Natural killer cell (primary cell): ENCODE results near the gene HPX. TPM values are rescaled to one million over a fixed set of nuclear protein-coding genes. Genes with fewer than 3 reads are reported as not detected.
A peak's percentile ranks its signal among the peaks of the same experiment; 100 is the strongest.

Source experiments
- ATAC-seq, 3 donors: fragments of 150-1000 bp in 2 of 3; fragments of 200-7000 bp in 1 of 3; cut with Tn5 transposase; 1 replicate in 1 of 3; 2 replicates in 2 of 3; pipeline ENCODE4 v1.10.0; 2021; ENCODE audit warnings: mild to moderate bottlenecking in 2 of 3, moderate library complexity in 2 of 3
- DNase-seq, 2 donors: peaks; one replicate each; pipeline versions ENCODE4 v3.0.0 to v3.0.0-alpha.2; 2013 to 2021; ENCODE audit warnings: mixed read lengths in 1 of 2
- H3K27ac ChIP-seq: one replicate; pipeline ENCODE4 v1.5.1; 2013; ENCODE audit warnings: mild to moderate bottlenecking, low read length
- H3K27me3 ChIP-seq: one replicate; pipeline ENCODE4 v1.6.1; 2013; ENCODE audit warnings: low read length; ENCODE audit not compliant: control insufficient read depth, insufficient read depth
- H3K36me3 ChIP-seq: one replicate; pipeline ENCODE4 v1.6.1; 2013; ENCODE audit warnings: low read length; ENCODE audit not compliant: control insufficient read depth, insufficient read depth
- H3K4me1 ChIP-seq: one replicate; pipeline ENCODE4 v1.6.1; 2013; ENCODE audit warnings: low read length; ENCODE audit not compliant: control insufficient read depth, insufficient read depth
- H3K4me3 ChIP-seq: one replicate; pipeline ENCODE4 v1.5.1; 2013; ENCODE audit warnings: low read length
- H3K9me3 ChIP-seq: one replicate; pipeline ENCODE4 v1.6.1; 2013; ENCODE audit warnings: low read length; ENCODE audit not compliant: control insufficient read depth, insufficient read depth
- H3K27ac Mint-ChIP-seq, 2 donors: one replicate each; pipeline ENCODE4 v1.8.0; 2022; ENCODE audit warnings: mild to moderate bottlenecking in 2 of 2, mixed read lengths in 2 of 2, moderate library complexity in 1 of 2
- H3K27me3 Mint-ChIP-seq, 2 donors: one replicate each; pipeline ENCODE4 v1.8.0; 2022; ENCODE audit warnings: low read depth in 2 of 2, mixed read lengths in 2 of 2
- H3K36me3 Mint-ChIP-seq: one replicate; pipeline ENCODE4 v1.8.0; 2022; ENCODE audit warnings: mixed read lengths
- H3K4me1 Mint-ChIP-seq, 2 donors: one replicate each; pipeline ENCODE4 v1.8.0; 2022; ENCODE audit warnings: mixed read lengths in 2 of 2
- H3K4me3 Mint-ChIP-seq: one replicate; pipeline ENCODE4 v1.8.0; 2022; ENCODE audit warnings: mild to moderate bottlenecking, moderate library complexity, mixed read lengths
- H3K9me3 Mint-ChIP-seq, 2 donors: one replicate each; pipeline ENCODE4 v1.8.0; 2022; ENCODE audit warnings: mixed read lengths in 2 of 2
- WGBS: methylation state at CpG from one replicate; pipeline ENCODE4 v1.1.7; 2013; ENCODE audit warnings: missing lambda C conversion rate; ENCODE audit not compliant: insufficient coverage; 5-methylcytosine and 5-hydroxymethylcytosine counted together
- intact Hi-C: fragments of 100-400 bp; cut with micrococcal nuclease; formaldehyde crosslinking; loops from one replicate; pipeline ENCODE4 v1.14.2; 2022
- total RNA-seq, 4 donors: library from RNA; stranded (reverse); fragments of 120-200 nt in 1 of 4; gene quantifications; one replicate each; pipeline versions ENCODE4 v1.2.3 to v1.2.4, GENCODE V29; 2013 to 2022
- TF ChIP-seq, protein P1 (sequence below): fragments of 200-600 bp; IDR thresholded peaks from one replicate; pipeline ENCODE4 v1.8.0; 2022; ENCODE audit warnings: antibody characterized with exemption

The HPX gene
- total RNA-seq, 3 donors from 2014 or later (not counting 1 experiment from before 2014, with no cell fraction given), result 0.35 to 1.5 (median 0.98) TPM

DNA sequence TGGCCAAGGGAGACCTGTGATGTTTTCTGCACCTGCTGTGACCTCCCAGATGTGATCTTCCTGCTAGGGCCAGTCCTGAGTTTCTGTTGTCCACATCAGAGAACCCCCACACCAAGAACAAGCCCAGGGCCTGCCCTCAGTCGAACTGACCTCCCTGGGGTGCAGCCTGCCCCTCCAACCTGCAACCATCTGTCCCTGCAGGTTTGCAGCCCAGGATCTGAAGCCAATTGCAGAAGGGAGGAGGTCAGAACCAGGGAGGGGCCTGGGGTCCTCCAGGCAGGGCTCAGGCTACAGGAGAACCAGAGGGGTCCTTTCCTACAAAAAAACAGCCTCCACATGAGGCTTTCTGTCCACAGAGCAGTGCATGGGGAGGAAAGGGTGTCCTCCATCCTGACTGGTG is 32.1 kb upstream of the HPX start:
- TF ChIP-seq, protein P1, sequence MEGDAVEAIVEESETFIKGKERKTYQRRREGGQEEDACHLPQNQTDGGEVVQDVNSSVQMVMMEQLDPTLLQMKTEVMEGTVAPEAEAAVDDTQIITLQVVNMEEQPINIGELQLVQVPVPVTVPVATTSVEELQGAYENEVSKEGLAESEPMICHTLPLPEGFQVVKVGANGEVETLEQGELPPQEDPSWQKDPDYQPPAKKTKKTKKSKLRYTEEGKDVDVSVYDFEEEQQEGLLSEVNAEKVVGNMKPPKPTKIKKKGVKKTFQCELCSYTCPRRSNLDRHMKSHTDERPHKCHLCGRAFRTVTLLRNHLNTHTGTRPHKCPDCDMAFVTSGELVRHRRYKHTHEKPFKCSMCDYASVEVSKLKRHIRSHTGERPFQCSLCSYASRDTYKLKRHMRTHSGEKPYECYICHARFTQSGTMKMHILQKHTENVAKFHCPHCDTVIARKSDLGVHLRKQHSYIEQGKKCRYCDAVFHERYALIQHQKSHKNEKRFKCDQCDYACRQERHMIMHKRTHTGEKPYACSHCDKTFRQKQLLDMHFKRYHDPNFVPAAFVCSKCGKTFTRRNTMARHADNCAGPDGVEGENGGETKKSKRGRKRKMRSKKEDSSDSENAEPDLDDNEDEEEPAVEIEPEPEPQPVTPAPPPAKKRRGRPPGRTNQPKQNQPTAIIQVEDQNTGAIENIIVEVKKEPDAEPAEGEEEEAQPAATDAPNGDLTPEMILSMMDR, result no peak
- DNase-seq (no peak), ATAC-seq (no peak)
- peak overlapping the region; percentile 65 for H3K4me3 Mint-ChIP-seq
- H3K4me3 ChIP-seq, result no peak overlapping the region
- H3K4me1 Mint-ChIP-seq, result peaks cover 13 to 21% of the 10 kb centered on the region in 2 donors
- intact Hi-C loops, result no loop called here
- peaks cover 18% of the 10 kb centered on the region for H3K4me1 ChIP-seq
- H3K9me3 ChIP-seq, result no peaks in the 10 kb centered on the region
- H3K27ac ChIP-seq, result no peak overlapping the region
- no peaks in the 10 kb centered on the region for H3K27me3 Mint-ChIP-seq
- H3K9me3 Mint-ChIP-seq, result no peaks in the 10 kb centered on the region
- H3K36me3 ChIP-seq, result peaks cover 3% of the 10 kb centered on the region
- no peaks in the 10 kb centered on the region for H3K27me3 ChIP-seq
- peak overlapping the region; percentile 80 to 89 for H3K27ac Mint-ChIP-seq
- H3K36me3 Mint-ChIP-seq, result no peaks in the 10 kb centered on the region
- WGBS, result 80% methylated on average over 1 of the region's 1 CpG

DNA sequence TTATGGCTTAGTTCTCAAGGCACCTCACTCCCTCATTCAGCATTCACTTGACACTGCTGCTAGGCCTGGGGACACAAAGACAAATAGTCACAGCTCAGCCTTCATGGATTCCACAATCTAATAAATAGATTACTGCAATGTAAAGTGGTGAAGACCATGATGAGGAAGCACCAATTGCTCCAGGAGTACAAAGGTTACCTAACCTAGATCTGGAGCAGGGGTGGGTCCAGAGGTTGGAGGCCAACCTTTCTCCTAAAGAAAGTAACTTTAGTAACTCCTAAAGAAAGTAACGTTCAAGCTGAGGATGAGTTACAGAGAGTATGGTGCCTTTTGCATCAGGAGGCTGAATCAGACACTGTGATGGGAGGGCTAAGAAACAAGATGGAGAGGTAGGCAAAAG is 28.8 kb upstream of the HPX start:
- no peak overlapping the region for H3K4me3 ChIP-seq
- intact Hi-C loops, result no loop called here
- H3K4me3 Mint-ChIP-seq, result no peak overlapping the region
- H3K27ac Mint-ChIP-seq, result no peak overlapping the region
- H3K27me3 Mint-ChIP-seq, result no peaks in the 10 kb centered on the region
- TF ChIP-seq, protein P1, result no peak
- H3K27me3 ChIP-seq, result no peaks in the 10 kb centered on the region
- H3K9me3 ChIP-seq, result no peaks in the 10 kb centered on the region
- ATAC-seq (no peak), DNase-seq (no peak)
- peaks cover 13 to 21% of the 10 kb centered on the region in 2 donors for H3K4me1 Mint-ChIP-seq
- WGBS, result 100% methylated on average over 1 of the region's 1 CpG
- H3K4me1 ChIP-seq, result peaks cover 18% of the 10 kb centered on the region
- H3K36me3 ChIP-seq, result no peaks in the 10 kb centered on the region
- H3K27ac ChIP-seq, result no peak overlapping the region
- H3K9me3 Mint-ChIP-seq, result no peaks in the 10 kb centered on the region
- H3K36me3 Mint-ChIP-seq, result no peaks in the 10 kb centered on the region

DNA sequence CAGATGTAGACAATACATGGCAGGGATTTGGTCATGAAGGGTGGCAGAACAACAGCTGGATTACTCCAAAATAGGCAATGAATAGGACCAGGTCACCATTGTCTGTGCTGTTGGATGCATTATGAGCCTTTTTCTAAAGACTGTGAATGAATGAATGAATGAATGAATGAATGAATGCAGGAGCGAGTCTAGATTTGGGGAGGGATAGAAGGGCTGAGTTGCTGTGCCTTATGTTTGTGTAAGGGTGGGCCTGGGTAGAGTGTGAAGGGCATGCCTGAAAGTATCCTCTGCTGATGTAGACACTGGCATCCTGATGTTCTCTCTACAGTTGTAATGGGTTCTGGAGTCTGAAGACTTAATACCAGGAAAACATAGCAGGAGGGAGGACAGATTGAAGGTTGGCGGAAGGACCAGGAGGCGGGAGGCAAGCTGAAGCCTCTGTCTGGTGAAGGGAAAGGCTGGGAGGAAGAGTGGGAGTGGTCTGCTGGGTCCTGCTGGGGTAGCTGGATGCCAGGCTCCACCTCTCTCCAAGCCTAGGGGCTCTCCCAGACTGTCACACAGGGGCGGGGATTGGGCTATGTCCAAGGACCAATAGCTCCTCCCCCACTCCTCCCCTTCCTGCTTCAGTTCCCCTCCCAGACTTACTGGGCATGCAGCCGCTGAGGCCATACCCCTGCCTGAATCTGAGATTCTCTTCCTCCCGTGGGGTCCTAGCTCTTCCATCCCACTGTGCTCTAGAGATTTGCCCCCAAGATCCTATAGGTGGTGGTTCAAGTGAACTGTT is 28.1 kb upstream of the HPX start:
- Mint-ChIP-seq H3K9me3 (no peaks in the 10 kb centered on the region), H3K4me3 (no peak overlapping the region), H3K27ac (no peak overlapping the region), H3K36me3 (no peaks in the 10 kb centered on the region), H3K27me3 (no peaks in the 10 kb centered on the region), H3K4me1 (peaks cover 8 to 18% of the 10 kb centered on the region in 2 donors)
- Histone ChIP-seq H3K27me3 (no peaks in the 10 kb centered on the region), H3K36me3 (peaks cover 3% of the 10 kb centered on the region), H3K4me3 (no peak overlapping the region), H3K27ac (no peak overlapping the region), H3K9me3 (no peaks in the 10 kb centered on the region), H3K4me1 (peaks cover 13% of the 10 kb centered on the region)
- no peak for ATAC-seq
- peak in 1 of 2 donors; percentile 16 for DNase-seq
- WGBS, result 57% methylated on average over 6 of the region's 6 CpGs
- TF ChIP-seq, protein P1, result no peak
- intact Hi-C loops, result no loop called here

DNA sequence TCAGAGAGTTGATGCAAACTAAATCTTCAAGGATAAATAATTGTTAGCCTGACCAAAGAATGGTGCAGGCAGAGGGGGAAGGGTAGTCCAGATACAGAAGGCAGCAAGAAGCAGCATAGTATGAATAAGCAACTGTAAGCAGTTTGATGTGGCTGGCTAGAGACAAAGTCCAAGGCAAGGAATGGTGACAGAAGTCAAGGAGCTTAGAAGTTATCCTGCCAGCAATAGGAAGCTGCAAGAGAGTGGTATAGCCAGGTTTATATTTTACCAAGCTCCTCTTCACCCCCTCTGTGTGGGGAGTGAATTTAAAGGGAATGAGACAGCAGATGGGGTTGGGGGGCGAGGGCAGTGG is 18.3 kb upstream of the HPX start:
- TF ChIP-seq, protein P1, result no peak
- Histone ChIP-seq H3K4me1 (no peaks in the 10 kb centered on the region), H3K4me3 (no peak overlapping the region), H3K27me3 (no peaks in the 10 kb centered on the region), H3K36me3 (peaks cover 26% of the 10 kb centered on the region), H3K27ac (no peak overlapping the region), H3K9me3 (no peaks in the 10 kb centered on the region)
- H3K36me3 Mint-ChIP-seq, result peaks cover 5% of the 10 kb centered on the region
- 75% methylated on average over 1 of the region's 1 CpG for WGBS
- DNase-seq (no peak), ATAC-seq (no peak)
- intact Hi-C loops, result no loop called here
- H3K27ac Mint-ChIP-seq, result no peak overlapping the region
- H3K9me3 Mint-ChIP-seq, result no peaks in the 10 kb centered on the region
- H3K27me3 Mint-ChIP-seq, result no peaks in the 10 kb centered on the region
- H3K4me1 Mint-ChIP-seq, result no peaks in the 10 kb centered on the region
- no peak overlapping the region for H3K4me3 Mint-ChIP-seq
